Skin of body (tissue), 2 donors: Measurements from ENCODE around the gene MAD1L1. TPM values are rescaled to one million over a fixed set of nuclear protein-coding genes. Genes with fewer than 3 reads are reported as not detected.

Experiments used
- DNase-seq: peaks from one replicate; lab custom pipeline; 2025; lab: John Stamatoyannopoulos, UW
- total RNA-seq: library from RNA; depleted of rRNA; stranded (reverse); fragments of >200 nt; gene quantifications from one replicate; pipeline ENCODE4 v1.2.3, GENCODE V29; 2014

The MAD1L1 gene
- total RNA-seq, 1 donor from 2014 or later: 28.5 TPM

DNA sequence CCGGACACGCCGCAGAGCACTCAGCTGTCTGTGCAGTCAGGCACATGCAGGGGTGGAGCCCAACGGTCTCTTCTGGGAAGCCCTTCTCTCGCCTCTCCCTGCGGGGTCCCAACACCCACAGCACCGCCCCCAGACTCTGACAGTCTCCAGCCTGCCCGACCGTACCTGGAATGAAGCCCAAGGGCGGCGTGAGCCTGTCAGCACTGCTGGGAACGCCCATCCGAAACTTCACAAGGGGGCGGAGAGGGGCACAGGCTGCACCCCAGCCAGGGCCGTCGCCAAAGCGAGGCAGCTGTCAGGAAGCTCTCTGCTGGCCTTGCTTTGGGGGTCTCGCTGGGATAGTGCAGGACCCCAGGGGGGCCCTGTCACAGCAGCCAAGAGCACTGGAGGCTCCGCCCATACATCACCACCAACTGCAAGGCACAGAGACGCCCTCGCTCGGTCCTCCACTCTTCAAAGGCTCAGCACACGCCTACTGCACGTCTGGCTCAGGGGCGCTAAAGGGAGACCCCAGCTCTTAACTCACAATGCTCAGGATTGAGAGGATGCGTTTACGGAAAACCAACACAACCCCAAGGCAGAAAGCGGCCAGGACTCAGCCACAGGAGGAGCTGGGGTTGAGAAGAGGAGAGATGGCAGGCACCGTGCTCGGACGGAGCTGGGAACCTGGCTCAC is 30.9 kb downstream of the MAD1L1 start:
- no peak for DNase-seq

DNA sequence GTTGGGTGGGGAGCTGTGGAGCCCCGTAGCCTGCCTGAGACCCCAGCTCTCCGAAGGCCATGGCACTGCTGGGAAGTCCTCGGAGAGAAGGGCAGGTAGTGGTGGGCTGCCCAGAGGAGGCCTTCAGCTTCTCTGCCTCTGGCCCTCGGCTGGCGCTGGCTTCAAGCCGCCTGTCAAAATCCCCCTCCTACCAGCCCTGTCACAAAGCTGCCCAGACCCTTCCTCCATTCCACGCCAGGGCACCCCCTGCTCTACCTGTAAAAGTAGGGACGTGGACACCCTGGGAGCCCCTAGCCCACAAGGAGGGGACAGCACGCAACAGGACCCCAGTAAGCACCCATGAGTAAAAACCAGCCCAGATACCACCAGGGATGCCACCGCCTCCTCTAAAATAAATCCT is 31.6 kb downstream of the MAD1L1 start:
- no peak for DNase-seq

DNA sequence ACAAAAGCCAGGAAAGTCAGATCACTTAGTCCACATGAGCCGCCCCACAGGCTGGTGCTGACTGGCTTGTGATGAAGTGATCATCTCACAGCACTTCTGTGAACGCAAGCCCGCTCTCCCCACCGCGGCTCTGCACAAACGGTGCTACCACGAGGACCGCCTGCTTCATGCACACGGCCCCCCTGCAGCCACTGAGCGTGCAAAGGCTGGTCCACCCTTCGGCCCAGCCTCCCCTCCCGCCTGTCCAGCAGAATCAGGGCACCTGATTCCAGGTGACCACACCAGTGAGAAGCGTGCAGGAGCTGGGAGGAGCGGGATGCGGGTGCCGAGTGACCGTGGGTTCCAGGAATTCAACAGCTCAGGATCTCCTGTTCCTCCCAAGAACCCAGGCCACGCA is 32.2 kb downstream of the MAD1L1 start:
- no peak for DNase-seq

DNA sequence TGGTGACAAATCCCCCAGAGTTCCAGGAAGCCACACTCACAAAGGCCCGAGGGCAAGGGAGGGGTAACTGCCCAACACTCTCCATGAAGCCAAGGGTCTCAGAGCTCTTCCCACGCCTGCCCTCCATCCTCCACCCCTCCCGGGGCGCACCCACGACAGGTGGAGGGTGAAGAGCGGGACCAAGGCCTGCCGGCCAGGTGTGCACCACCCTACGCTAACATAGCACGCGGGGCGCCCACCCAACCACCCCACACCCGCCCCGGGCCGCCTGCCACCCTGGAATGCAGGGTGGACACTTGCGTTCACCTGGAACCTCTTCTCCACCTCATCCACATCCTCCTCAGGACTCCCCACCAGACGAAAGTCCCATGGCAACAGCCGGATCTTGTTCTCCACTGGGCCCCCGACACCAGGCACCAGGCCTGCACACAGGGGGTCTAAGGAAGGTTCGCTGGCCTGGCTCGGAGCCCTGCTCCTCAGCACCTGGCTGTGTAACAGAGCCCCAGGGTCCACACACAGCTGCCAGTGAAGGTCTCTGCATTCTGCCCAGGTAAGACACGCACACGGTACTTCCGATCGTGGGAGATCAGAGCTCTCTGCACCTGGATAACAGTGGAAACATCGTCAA is 32.7 kb downstream of the MAD1L1 start:
- DNase-seq: no peak

DNA sequence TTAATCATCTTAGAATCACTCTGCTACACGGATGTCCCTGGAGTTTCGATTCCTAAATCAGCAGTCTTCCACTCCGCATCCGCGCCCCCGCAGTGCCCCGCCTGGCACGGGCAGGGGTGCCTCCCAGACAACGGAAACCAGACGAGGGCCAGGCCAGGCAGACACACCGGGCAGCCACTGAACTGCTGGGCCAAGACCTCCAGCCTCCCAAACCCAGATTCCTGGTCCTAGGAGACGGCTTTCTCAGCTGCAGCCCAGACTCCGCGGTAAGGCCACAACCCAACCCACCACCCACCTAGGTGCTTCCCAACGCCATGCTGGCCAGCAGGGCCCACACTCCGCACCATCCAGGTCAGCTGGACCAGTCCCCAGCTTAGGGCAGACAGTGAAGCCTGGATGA is 33.2 kb downstream of the MAD1L1 start:
- DNase-seq: no peak

DNA sequence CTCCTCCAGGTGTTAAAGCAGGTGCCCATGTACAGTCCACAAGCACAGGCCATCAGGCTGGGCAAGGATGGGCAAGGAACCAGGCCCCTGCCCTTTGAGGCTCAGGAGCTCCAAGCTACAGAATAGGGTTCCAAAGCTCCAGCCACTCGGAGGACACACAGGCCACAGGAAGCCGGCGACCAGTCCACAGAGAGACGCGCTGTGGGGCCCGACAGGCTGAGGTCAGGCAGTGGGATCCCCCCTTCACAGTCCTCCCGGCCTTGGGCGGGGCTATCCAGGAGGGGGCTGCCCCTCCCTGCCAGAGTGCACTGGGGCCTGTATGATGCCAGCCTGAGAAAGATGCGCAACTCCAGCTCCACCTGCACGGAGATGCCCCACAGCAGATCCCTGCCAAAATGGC is 34.0 kb downstream of the MAD1L1 start:
- DNase-seq: no peak

DNA sequence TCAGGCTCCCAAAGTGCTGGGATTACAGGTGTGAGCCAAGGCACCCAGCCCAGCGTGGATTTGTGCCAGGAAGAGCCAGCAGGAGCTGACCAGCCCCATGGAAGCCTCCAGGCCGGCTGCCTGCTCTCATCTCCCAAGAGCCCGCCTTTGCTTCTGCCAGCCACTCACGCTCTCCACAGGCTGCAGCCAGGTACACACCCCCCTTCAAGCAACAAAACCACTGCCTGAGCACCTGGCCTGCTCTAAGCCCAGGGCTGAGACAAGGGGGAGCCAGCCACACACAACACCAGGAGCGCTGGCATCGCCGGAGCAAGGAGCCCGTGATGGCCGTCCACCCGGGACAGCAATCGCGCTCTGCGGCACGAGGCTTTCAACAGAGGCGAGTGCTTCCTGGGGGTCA is 34.5 kb downstream of the MAD1L1 start:
- no peak for DNase-seq

DNA sequence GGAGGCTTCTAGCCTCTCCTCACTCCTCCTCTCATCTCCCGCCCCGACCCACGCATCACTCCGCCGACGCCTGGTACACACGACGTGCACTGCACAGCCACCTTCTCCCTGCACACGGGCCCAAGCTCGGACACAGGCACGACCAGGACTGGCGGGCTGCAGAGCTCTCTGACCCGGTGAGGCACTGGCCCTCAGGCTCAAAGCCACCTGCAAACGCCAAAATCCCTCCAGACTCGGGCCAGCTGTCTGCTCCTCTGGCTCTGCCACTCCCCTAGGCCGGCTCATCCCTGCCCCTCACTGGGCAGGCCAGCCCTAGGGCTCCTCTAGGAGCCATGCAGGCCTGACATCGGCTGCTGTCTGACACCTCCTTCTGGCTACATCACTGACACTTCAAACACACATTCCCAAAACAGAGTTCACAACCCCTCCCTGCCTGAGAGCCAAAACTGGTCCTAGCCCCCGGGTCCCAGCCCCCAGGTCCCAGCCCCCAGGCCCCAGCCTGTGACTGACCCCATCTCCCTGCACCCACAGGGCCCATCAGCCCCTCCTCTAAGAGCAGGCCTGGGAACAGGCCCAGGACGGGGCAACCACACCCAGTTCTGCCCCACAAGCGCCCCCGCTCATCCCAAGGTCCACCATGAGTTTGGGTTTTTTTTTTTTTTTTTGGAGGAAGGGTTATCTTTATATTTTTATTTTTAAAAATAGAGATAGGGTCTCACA is 35.1 kb downstream of the MAD1L1 start:
- DNase-seq: no peak

DNA sequence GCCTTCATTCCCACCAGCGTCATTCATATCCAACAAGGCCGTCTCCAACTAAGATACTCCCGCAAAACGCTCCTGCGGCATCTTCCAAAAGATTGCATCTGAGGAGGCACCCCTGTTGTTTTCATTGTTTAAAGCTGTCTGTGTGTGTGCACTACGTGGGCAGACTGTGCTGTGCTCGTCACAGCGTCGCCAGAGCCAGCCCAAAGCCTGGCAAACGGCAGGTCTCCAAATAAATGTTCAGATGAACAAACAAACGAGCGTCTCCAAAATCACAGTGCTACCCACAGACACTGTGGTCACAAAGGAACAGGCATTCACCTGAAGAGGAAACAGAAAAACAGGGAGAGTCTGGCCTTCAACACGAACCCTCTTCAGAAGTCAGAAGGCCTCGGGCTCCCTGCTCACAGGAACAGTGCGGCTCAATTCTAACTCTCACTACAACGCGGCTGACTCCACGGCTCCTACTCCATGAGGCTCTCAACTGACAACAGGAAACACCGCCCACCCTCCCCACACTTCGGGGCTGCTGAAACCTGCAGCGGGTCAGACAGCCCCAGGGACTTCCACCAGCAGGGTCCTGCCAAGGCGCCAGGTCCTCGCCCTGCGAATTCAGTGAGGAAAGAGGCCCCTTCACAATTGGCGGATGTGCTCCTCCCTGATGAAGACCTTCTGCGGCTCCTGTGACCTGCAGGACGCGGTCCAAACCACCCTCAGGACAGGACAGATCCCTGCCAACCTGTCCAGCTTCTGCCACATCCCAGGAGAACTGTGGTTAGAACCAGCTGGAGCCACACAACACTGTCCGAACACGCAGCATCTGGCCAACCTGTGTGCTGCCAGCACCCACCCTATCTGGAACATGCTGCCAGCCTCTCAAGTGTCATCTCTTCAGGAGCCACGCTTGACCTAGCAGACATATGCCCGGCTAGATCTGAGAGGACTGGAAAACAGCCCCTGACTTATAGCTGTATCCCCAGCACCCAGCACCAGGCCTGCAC is 36.1 kb downstream of the MAD1L1 start:
- DNase-seq: no peak

DNA sequence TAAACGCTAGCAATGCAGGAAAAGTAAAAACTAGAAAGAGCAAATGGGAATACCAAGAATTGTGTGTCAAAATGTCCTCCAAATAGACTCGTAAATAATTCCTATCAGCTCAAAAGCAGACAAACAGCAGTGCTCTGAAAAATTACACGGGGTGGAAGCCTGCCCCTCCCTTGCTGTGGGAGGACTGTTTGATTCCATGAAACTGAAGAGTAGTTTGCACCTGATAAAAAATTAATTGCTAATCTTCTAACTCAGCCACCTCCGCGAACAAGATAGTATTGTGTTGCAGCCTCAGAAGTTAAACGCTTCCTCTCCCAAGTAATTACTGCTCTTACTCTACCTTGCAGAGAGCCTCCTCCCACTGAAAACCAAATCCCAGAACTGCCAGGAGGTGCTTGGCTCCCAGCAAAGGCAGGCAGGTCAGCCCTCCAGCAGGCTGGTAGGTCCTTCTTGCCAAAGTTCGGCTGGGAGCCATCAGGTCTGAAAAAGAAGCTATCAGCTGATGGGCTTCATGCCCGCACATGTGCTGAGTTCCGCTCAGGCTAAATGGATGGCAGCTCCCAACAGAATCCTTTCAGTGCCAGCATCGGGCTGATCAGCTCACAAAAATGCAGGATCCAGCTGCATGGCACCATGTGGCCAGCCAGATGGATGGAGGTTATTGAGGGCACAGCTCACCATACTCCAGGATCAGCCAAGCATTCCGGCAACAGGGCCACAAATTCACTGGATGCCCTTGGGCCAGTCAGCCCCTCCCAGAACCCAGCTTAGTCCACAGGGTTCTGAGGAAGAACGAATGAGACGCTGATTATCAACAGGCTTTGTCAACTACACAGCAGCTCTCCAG is 37.1 kb downstream of the MAD1L1 start:
- DNase-seq: no peak

DNA sequence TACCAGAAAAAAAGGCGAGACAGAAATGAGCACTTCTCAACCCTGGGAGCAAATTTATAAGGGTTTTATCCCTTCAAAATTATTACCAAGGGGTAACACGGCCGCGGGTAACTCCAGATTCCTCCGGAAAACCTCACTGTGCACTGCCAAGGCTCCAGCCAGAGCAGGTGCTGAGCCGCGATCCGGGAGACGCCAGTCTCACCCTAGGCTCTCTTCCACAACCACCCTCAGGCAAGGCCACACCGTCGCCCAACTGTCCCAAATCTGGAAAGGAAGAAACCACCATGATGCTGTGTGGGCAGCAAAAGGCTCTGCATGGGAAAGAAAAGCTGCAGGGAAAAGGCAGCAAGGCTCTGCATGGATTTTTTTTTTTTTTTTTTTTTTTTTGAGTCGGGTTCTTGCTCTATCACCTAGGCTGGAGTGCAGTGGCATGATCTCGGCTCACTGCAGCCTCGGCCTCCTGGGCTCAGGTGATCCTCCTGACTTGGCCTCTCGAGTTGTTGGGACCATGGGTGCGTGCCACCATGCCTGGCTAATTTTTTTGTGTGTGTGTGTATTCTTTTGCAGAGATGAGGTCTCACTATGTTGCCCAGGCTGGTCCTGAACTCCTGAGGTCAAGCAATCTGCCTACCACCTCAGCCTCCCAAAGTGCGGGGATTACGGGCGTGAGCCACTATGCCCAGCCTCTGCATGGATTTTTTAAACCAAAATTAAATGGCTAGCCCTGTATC is 39.0 kb downstream of the MAD1L1 start:
- no peak for DNase-seq

DNA sequence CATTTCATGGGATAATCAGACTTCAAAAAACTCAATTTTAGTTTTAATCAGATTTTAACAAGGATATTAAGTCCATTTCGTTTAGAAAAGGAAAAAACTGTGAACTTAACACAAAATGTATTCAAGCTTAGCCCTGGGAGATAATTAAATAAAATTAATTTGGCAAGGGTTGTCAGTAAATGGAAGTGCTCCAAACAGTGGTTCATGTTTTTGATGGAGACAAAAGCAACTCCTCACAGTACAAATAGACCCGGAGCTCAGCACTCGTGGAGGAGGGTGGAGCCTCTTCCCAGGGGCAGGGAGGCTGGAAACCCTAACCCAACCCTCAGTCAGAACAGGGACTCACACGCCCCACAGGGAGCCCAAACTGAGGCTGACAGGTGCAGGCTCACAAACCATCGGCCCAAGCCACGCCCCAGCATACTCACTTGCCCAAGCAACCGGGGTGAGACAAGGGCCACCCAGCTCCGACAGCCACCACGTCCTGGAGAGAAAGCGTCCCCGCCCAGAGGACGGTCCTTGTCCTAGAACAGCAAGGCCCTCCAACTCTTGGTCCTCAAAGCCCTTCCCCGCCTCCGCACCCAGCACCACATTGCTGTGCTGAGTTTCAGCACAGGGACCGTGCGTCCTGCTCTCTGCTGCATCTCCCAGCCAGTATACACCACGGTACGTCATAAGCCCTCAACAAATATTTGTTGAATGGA is 39.8 kb downstream of the MAD1L1 start:
- DNase-seq: no peak

DNA sequence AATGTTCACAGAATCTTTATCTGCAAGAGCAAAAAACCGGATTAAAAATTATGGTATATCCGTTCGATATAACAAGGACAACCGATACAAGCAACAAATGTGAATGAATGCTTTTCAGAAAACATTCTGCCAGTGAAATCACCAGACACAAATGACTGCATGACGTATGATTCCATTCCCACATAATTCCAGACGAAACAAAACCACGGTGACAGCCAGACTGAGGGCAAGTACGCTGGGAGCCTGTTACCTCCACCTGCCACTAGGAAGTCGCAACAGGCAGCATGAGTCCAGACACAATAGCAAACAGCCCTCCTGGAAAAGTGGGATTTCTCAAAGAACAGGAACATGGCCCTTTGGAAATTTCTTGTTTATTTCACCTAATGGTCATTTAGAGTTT is 41.7 kb downstream of the MAD1L1 start:
- DNase-seq: no peak

DNA sequence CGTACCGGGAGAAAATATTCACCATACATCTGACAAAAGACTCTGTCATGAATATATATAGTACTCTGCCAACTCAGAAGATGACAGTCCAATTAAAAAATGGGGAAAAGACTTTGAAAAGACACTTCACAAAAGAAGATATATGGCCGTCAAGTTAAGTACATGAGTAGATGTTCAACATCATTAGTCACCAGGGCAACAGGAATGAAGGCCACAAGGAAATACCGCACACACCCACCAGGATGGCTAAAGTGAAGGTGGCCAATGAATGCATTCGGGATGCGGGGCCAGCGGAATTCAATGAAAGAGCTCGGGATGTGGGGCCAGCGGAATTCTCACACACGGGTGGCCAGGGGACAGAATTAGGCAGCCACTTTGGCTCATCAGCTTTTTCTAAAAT is 42.2 kb downstream of the MAD1L1 start:
- DNase-seq: no peak

DNA sequence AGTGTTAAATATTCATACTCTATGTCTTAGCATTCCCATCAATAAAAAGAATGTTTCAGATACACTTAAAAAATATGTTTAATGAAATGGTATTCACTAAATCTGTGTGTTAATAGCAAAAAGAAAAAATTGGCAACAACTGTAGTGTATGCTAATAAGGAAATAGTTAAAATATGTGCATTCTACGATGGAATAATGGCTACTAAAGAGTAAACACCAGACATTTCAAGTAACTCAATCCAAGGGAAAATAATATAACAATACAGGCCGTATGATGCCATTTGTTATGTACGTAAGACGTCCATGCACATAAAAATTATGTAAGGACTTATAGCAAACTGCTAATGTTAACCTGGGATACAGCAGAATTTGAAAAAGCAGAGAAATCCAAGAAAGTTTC is 46.6 kb downstream of the MAD1L1 start:
- no peak for DNase-seq

DNA sequence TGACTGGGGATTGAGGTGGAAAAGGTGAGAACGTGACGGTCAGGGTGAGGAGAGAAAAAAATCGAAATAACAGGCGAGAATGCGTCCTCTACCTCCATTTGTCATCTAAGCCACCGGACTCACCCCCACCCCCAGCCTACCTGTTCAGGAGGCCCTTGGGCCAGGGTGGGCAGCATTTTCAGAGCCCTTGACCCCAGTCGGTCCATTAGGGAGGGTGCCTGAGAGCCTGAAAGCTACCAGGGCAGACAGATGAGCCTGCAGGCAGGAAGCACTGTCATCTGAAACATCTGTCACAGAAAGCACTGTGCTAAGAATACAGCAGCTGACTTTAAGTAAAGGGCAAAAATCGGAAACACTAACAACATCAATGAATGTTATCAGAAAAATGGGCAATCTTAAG is 47.0 kb downstream of the MAD1L1 start:
- DNase-seq: no peak

DNA sequence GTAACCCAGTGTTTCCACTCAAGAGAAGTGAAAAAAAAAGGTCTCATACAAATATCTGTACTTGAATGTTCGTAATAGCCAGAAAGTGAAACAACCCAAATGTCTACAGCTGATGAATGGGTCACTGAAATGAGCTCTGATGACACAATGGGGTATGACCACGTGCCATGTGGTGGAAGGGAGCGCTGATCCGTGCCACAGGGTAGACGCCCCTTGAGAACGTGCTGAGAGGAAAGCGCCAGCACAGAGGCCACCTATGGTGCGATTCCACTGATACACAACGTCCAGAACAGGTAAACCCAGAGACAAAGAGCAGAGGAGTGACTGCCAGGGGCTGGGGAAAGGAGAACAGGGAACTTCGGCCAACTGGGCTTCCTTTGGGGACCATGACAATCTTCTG is 50.3 kb downstream of the MAD1L1 start:
- DNase-seq: no peak

DNA sequence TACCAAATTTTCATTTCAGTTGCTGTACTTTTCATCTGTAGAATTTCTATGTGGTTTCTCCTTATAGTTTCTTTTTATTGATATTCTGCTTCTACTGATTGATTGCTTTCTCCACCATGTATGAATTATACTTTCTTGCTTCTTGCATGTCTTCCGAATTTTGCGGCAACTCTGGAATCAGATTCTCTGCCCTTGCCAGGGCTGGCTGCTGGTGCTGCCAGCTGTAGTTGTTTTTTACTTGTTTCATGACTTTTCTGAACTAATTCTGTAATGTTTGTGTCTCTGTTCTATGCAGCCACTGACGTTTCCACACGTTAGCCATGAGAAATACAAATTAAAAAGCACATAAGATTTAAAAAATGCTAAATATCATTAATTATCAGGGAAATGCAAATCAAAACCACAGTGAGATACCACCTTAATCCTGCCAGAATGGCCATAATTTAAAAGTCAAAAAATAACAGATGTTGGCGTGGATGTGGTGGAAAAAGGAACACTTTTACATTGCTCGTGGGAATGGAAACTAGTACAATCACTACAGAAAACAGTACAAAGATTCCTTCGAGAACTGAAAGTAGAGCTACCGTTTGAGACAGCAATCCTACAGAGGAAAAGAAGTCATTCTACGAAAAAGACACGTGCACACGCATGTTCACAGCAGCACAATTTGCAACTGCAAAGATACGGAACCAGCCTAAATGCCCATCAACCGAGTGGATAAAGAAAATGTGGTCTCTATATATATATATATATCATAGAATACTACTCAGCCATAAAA is 51.5 kb downstream of the MAD1L1 start:
- DNase-seq: no peak

DNA sequence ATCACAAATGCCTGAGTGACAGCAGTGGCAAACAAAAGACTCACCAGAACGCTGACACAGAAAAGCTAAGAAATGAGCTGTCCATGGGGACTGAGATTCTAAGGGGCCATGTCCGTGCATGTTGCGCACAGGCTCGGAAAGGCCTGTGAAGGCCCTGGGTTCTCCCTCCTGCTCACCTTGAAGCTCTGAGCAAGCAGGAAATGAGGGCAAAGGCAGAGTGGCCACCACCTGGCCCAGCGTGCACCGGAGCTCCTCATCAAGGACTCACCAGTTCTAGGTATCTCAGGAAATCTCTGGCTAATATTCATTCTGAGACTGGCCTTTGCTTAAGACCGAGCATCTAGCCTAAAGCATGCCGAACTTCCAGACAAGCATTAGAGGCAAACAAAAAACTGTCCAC is 52.7 kb downstream of the MAD1L1 start:
- DNase-seq: no peak
